Measurements from ENCODE around the gene MEST.

The MEST gene

GRCh38 chr7:130554481-130554880 is 62.6 kb downstream of the MEST start:
- Histone ChIP-seq H3K79me2 (ENCODE audit: insufficient read depth, low read length) (no peaks in the 10 kb centered on the region), H3F3A (ENCODE audit: insufficient read depth, low read length) (no peaks in the 10 kb centered on the region), H3K9me2 (ENCODE audit: low read depth, low read length) (no peaks in the 10 kb centered on the region), H3K9me3 (ENCODE audit: low read length) (0 out of 2 replicates have a peak, but pooled peaks cover 2% of the 10 kb centered on the region), H3K36me3 (ENCODE audit: insufficient read depth, low read length) (peaks cover 11% of the 10 kb centered on the region; the same call in 1 of the 2 replicates), H3K4me2 (ENCODE audit: low read length) (no peak overlapping the region), H3K27ac (ENCODE audit: low read depth, low read length, poor library complexity, severe bottlenecking) (no peak overlapping the region), H4K20me1 (ENCODE audit: insufficient read depth, low read length) (no peaks in the 10 kb centered on the region), H3K9ac (ENCODE audit: low read length) (no peak overlapping the region), H3K4me1 (ENCODE audit: insufficient read depth, low read length, severe bottlenecking) (no peaks in the 10 kb centered on the region), H3K27me3 (ENCODE audit: insufficient read depth, low read length) (no peaks in the 10 kb centered on the region), H3K4me3 (ENCODE audit: low read depth, low read length, poor library complexity, severe bottlenecking) (no peak overlapping the region), H2AFZ (ENCODE audit: low read length) (no peak overlapping the region)
- TF ChIP-seq EZH2 (IDR thresholded peaks at IDR 0.05; ENCODE audit: borderline replicate concordance, low read length): no peak
- TF ChIP-seq CTCF (IDR thresholded peaks at IDR 0.05; ENCODE audit: low read length): no peak
